ENCODE results near the gene HAPSTR1. TPM values are rescaled to one million over a fixed set of nuclear protein-coding genes. Genes with fewer than 3 reads are reported as not detected.

HAPSTR1 gene
- total and polyA plus RNA-seq, 2 experiments from 2014 or later = 9.5 to 66.0 TPM

GRCh38 chr16:9082422-9082821, 9.0 kb upstream of the HAPSTR1 start:
- Histone ChIP-seq H3F3A (replicated peaks; ENCODE audit: low read depth) (0 out of 2 replicates have a peak, but pooled peaks cover 3% of the 10 kb centered on the region), H2AFZ (no peak overlapping the region), H3K4me2 (no peak overlapping the region), H3K36me3 (ENCODE audit: insufficient read depth) (no peaks in the 10 kb centered on the region), H3K4me3 (no peak overlapping the region), H4K20me1 (replicated peaks; ENCODE audit: insufficient read depth) (no peaks in the 10 kb centered on the region), H3K79me2 (replicated peaks; ENCODE audit: insufficient read depth) (no peaks in the 10 kb centered on the region), H3K4me1 (ENCODE audit: insufficient read depth) (no peaks in the 10 kb centered on the region; the same call in 1 of the 2 replicates), H3K27me3 (ENCODE audit: insufficient read depth) (no peaks in the 10 kb centered on the region), H3K27ac (ENCODE audit: low read depth) (no peak overlapping the region), H3K9me2 (ENCODE audit: insufficient read depth) (no peaks in the 10 kb centered on the region; the same call in 1 of the 2 replicates)
- no peak overlapping the region for H3K4me3 Mint-ChIP-seq
- H3K27ac Mint-ChIP-seq = no peak overlapping the region
- no peak for TF ChIP-seq NANOG (IDR thresholded peaks at IDR 0.05; ENCODE audit: borderline replicate concordance)
- no peak for TF ChIP-seq ZNF462 (CRISPR knock-in tag; IDR thresholded peaks at IDR 0.05)
- no peak for TF ChIP-seq REST (IDR thresholded peaks at IDR 0.05; ENCODE audit: unreplicated experiment)
- no peak for TF ChIP-seq STAT1 (IDR thresholded peaks at IDR 0.05; ENCODE audit: unreplicated experiment)
- TF ChIP-seq CTCF (conservative IDR thresholded peaks at IDR 0.05; ENCODE audit: low read depth in 2 of 2) = no peak
- no peak for TF ChIP-seq POLR2AphosphoS5 (IDR thresholded peaks at IDR 0.05; ENCODE audit: low read depth)
- no peak for TF ChIP-seq CREB1 (CRISPR knock-in tag; IDR thresholded peaks at IDR 0.05; ENCODE audit: low read depth)
- TF ChIP-seq JUNB (IDR thresholded peaks at IDR 0.05; ENCODE audit: unreplicated experiment) = no peak
- TF ChIP-seq EZH2 (IDR thresholded peaks at IDR 0.05; ENCODE audit: low read depth, unreplicated experiment) = no peak
- TF ChIP-seq EZH2phosphoT487 (IDR thresholded peaks at IDR 0.05; ENCODE audit: unreplicated experiment) = no peak
- TF ChIP-seq ZNF331 (CRISPR knock-in tag; IDR thresholded peaks at IDR 0.05; ENCODE audit: low read depth) = no peak
- no peak for TF ChIP-seq ETS1 (IDR thresholded peaks at IDR 0.05)
- no peak for TF ChIP-seq ZNF114 (CRISPR knock-in tag; IDR thresholded peaks at IDR 0.05)
- peaks cover 15% of the 10 kb centered on the region; the same call in 2 of the 3 replicates for H3K9me3 Mint-ChIP-seq
- DNase-seq (ENCODE audit: low spot score) = no peak
- H3K27me3 Mint-ChIP-seq (ENCODE audit: insufficient read depth, low read depth, poor library complexity) = peaks cover 4% of the 10 kb centered on the region
- no peak for ATAC-seq
- peaks cover 17% of the 10 kb centered on the region; the same call in 2 of the 3 replicates for H3K36me3 Mint-ChIP-seq (ENCODE audit: low read depth)
- no peaks in the 10 kb centered on the region for H3K4me1 Mint-ChIP-seq
